ENCODE data around the gene MPC2. TPM values are rescaled to one million over a fixed set of nuclear protein-coding genes. Genes with fewer than 3 reads are reported as not detected.

Gene MPC2
- total and polyA plus RNA-seq, 12 donors: 50.0 to 186 (median 111) TPM

- H3K27me3 ChIP-seq: no peaks in the 10 kb centered on the region
- H3K9me3 ChIP-seq (replicated peaks in 1 of 3): no peaks in the 10 kb centered on the region
- peaks cover 0 to 19% of the 10 kb centered on the region in 2 donors for H3K4me1 ChIP-seq (replicated peaks in 1 of 2)
- H3K4me3 ChIP-seq: no peak overlapping the region
- no peak overlapping the region for H3K27ac ChIP-seq
- no peaks in the 10 kb centered on the region for H3K36me3 ChIP-seq (replicated peaks in 1 of 2)
- intact Hi-C loops (cut with DNase I): loop anchor here in 1 of 2 donors (10.0 kb wide), 1 partner anchor 55 kb away; no protein-coding TSS in a partner anchor
- TF ChIP-seq, protein P1, sequence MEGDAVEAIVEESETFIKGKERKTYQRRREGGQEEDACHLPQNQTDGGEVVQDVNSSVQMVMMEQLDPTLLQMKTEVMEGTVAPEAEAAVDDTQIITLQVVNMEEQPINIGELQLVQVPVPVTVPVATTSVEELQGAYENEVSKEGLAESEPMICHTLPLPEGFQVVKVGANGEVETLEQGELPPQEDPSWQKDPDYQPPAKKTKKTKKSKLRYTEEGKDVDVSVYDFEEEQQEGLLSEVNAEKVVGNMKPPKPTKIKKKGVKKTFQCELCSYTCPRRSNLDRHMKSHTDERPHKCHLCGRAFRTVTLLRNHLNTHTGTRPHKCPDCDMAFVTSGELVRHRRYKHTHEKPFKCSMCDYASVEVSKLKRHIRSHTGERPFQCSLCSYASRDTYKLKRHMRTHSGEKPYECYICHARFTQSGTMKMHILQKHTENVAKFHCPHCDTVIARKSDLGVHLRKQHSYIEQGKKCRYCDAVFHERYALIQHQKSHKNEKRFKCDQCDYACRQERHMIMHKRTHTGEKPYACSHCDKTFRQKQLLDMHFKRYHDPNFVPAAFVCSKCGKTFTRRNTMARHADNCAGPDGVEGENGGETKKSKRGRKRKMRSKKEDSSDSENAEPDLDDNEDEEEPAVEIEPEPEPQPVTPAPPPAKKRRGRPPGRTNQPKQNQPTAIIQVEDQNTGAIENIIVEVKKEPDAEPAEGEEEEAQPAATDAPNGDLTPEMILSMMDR (IDR thresholded peaks at IDR 0.05): no peak
- 58 to 76% (median 72%) methylated on average over 2 of the region's 2 CpGs for WGBS, 4 donors
- no peak for DNase-seq
Observed at GRCh38 chr1:167940264-167940663, 3.4 kb upstream of the MPC2 start.

DNA sequence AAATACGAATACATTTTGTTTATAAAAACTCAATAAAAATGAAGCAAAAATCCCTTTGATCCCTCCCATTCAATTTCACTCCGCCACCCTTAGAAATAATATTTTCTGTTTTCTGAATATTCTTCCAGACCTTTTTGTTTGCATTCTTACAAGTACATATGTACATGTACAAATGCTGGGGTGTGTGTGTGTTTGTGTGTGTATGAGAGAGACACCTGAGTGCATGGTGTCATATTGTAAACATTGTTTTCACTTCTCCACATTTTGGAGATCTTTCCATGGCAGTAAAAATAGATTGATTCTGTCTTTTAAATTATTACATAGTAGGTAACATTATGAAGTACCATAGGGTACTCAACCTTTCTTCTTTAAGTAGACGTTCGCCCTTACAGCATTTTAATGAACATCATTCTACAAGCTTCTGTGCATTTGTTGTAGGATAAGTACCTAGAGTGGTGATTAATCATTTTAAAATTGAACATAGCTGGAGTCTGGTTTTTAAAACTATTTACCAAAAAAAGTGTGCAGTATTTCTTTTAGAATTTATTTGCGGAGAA, 1.3 kb upstream of the MPC2 start:
- TF ChIP-seq, protein P1 (IDR thresholded peaks at IDR 0.05): no peak
- no peak for TF ChIP-seq POLR2A (IDR thresholded peaks at IDR 0.05)
- no peak for DNase-seq
- Histone ChIP-seq H3K27ac (peak overlapping the region in 2 of 5 donors; percentile 97 to 99), H3K27me3 (no peaks in the 10 kb centered on the region), H3K9me3 (replicated peaks in 1 of 3) (no peaks in the 10 kb centered on the region), H3K36me3 (replicated peaks in 1 of 2) (no peaks in the 10 kb centered on the region), H3K4me1 (replicated peaks in 1 of 2) (peaks cover 0 to 35% of the 10 kb centered on the region in 2 donors), H3K4me3 (peak overlapping the region in 2 of 4 donors; percentile 89 to 94)
- intact Hi-C loops (cut with DNase I): no loop called here
- 29 to 42% (median 39%) methylated on average over 5 of the region's 5 CpGs for WGBS, 4 donors

DNA sequence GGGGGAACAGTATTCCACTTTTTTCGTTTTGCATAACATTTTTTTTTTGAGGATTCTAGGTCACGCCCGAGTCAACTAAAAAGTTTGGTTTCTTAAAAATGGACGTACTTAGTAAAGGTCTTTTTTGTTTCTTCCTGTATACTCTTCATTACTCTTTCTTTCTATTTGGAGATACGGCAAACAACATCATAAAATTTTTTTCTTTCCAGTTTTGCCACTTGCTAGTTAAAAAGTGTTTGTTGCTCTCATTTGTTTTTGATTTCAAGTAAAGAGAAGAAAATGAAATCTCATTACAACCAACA, 788 bp upstream of the MPC2 start:
- TF ChIP-seq, protein P1 (IDR thresholded peaks at IDR 0.05): no peak
- no peak for TF ChIP-seq POLR2A (IDR thresholded peaks at IDR 0.05)
- WGBS, 4 donors: 1 to 2% (median 1%) methylated on average over 5 of the region's 5 CpGs
- no peaks in the 10 kb centered on the region for H3K9me3 ChIP-seq (replicated peaks in 1 of 3)
- no peaks in the 10 kb centered on the region for H3K36me3 ChIP-seq (replicated peaks in 1 of 2)
- H3K4me3 ChIP-seq: peak overlapping the region; percentile 17 to 94 (median 84)
- DNase-seq: no peak
- intact Hi-C loops (cut with DNase I): no loop called here
- peaks cover 0 to 40% of the 10 kb centered on the region in 2 donors for H3K4me1 ChIP-seq (replicated peaks in 1 of 2)
- peak overlapping the region; percentile 95 to 99 (median 97) for H3K27ac ChIP-seq
- no peaks in the 10 kb centered on the region for H3K27me3 ChIP-seq

DNA sequence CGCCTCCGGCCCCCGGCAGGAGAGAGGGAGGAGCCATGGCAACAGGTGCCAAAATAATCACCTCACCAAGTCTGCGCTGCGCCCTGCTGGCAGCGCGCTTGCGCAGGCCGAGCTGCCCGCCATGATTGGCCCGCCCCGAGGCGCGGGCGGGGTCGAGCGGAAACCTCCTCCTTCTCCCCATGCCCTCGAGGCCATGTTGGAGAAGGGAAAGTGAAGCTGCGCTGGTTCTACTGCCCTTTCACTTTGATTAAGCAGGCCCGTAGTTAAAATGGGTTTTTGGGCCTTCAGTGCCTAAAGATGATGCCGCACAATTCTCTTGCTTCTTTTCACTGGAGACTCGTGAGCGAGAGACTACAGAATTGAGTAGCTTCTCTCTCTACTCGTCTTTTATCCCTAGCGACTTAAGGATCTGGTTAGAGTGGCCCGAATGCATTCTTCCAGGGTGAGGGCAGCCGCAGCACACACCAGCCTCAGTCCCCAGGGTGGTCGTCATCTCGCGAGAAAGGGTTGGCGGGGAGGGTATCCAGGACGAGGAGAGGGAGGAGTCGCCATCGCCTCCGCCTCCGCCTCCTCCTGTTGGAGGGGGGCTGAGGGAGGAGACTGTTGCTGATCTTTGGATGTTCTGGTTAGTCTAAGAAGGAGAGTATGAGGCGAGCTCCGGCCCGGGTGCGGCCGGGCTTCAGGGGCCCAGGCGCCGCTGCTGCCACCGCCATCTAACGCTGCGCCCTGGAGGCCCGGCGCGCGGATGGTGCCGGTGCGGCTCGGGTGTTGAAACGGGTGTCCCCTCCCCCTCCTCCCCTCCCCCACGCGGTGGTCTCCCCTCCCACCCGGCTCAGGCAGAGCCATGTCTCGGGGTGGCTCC, 573 bp downstream of the MPC2 start, which contains the start of gene DCAF6:
DCAF6 (plus strand) TSS at position 616 of the 862 bp plus-strand sequence; CDS start at position 845, 229 bp downstream.
- Histone ChIP-seq H3K4me3 (peak within 1 kb of the TSS; percentile 17 to 94 (median 86)), H3K4me1 (replicated peaks in 1 of 2) (peaks cover 0 to 43% of the 10 kb centered on the region in 2 donors)

More for the DNA sequence above, 573 bp downstream of the MPC2 start, which contains the start of gene DCAF6:
- TF ChIP-seq, protein P1 (IDR thresholded peaks at IDR 0.05): no peak
- TF ChIP-seq POLR2A (IDR thresholded peaks at IDR 0.05): peak; percentile 91 to 97
- H3K27ac ChIP-seq: peak within 1 kb of the TSS; percentile 95 to 99 (median 97)
- no peaks in the 10 kb centered on the region for H3K36me3 ChIP-seq (replicated peaks in 1 of 2)
- H3K9me3 ChIP-seq (replicated peaks in 1 of 3): no peaks in the 10 kb centered on the region
- WGBS, 4 donors: 0 to 3% (median 0%) methylated on average over 12 to 58 of the region's 58 CpGs
- peak; percentile 97 to 99 (median 98) for DNase-seq
- H3K27me3 ChIP-seq: no peaks in the 10 kb centered on the region
- intact Hi-C loops (cut with DNase I): no loop called here
